ENCODE results near the gene PROC.
A peak's percentile ranks its signal among the peaks of the same experiment; 100 is the strongest.

The PROC gene

GRCh38 chr2:127423478-127423843 is 5.2 kb downstream of the PROC start:
- TF ChIP-seq CTCF (conservative IDR thresholded peaks at IDR 0.05; ENCODE audit: low read depth, low read length) = no peak
- no peak for DNase-seq (ENCODE audit: low read depth)
- peak overlapping the region; percentile 44 for H3K4me3 ChIP-seq (ENCODE audit: low read depth, low read length)

- DNase-seq (ENCODE audit: low read depth) = no peak
- H3K4me3 ChIP-seq (ENCODE audit: low read depth, low read length) = peak overlapping the region; percentile 44
- TF ChIP-seq CTCF (conservative IDR thresholded peaks at IDR 0.05; ENCODE audit: low read depth, low read length) = no peak
Observed at GRCh38 chr2:127423880-127424279, 5.7 kb downstream of the PROC start.

- H3K4me3 ChIP-seq (ENCODE audit: low read depth, low read length) = no peak overlapping the region
- TF ChIP-seq CTCF (conservative IDR thresholded peaks at IDR 0.05; ENCODE audit: low read depth, low read length) = peak; percentile 11
- DNase-seq (ENCODE audit: low read depth) = no peak
Observed at GRCh38 chr2:127424598-127425520, 6.6 kb downstream of the PROC start.

GRCh38 chr2:127425540-127426490 is 7.6 kb downstream of the PROC start:
- no peak overlapping the region for H3K4me3 ChIP-seq (ENCODE audit: low read depth, low read length)
- no peak for TF ChIP-seq CTCF (conservative IDR thresholded peaks at IDR 0.05; ENCODE audit: low read depth, low read length)
- DNase-seq (ENCODE audit: low read depth) = no peak

- no peak for DNase-seq (ENCODE audit: low read depth)
- no peak for TF ChIP-seq CTCF (conservative IDR thresholded peaks at IDR 0.05; ENCODE audit: low read depth, low read length)
- H3K4me3 ChIP-seq (ENCODE audit: low read depth, low read length) = no peak overlapping the region
Observed at GRCh38 chr2:127426501-127427354, 8.5 kb downstream of the PROC start.

- no peak overlapping the region for H3K4me3 ChIP-seq (ENCODE audit: low read depth, low read length)
- no peak for TF ChIP-seq CTCF (conservative IDR thresholded peaks at IDR 0.05; ENCODE audit: low read depth, low read length)
Observed at GRCh38 chr2:127427376-127428056, 9.3 kb downstream of the PROC start.

More at GRCh38 chr2:127427376-127428056, 9.3 kb downstream of the PROC start:
- DNase-seq (ENCODE audit: low read depth) = no peak
